ENCODE results near the gene HOXA3.
A peak's percentile ranks its signal among the peaks of the same experiment; 100 is the strongest.

HOXA3 gene

DNA sequence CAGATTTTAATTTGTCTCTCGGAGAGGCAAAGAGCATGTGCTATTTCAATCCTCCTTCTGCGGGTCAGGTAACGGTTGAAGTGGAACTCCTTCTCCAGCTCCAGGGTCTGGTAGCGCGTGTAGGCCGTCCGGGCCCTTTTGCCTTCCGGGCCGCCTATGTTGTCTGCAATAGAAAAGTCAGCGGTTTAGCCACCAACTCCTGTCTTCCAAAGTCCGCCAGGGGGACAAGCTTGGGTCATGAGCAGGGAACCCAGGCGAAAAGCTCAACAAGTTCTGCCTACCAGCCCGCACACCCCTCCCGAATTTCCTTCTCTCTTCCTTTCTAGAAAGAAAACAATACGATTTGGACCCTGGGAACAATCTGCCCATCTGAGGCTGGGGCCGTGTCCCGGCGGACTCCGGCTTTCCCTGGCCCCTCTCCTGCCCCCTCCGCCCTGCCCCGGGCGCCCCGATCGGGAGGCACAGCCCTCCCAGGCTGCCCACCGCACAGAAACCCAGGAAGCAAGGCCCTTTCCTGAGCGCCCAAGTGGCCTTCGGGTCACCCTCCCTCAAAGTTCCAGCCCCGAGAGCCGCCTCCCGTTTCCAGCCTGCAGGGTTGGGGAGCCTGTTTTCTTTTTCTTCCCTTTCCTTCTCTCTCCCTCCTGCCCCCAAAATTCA lies 10.3 kb downstream of the HOXA3 start:
- Mint-ChIP-seq H3K4me1 (ENCODE audit: low read depth) (no peaks in the 10 kb centered on the region), H3K9me3 (ENCODE audit: low read depth) (no peaks in the 10 kb centered on the region), H3K4me3 (no peak overlapping the region), H3K27ac (no peak overlapping the region), H3K36me3 (no peaks in the 10 kb centered on the region), H3K27me3 (peaks cover 32% of the 10 kb centered on the region)

DNA sequence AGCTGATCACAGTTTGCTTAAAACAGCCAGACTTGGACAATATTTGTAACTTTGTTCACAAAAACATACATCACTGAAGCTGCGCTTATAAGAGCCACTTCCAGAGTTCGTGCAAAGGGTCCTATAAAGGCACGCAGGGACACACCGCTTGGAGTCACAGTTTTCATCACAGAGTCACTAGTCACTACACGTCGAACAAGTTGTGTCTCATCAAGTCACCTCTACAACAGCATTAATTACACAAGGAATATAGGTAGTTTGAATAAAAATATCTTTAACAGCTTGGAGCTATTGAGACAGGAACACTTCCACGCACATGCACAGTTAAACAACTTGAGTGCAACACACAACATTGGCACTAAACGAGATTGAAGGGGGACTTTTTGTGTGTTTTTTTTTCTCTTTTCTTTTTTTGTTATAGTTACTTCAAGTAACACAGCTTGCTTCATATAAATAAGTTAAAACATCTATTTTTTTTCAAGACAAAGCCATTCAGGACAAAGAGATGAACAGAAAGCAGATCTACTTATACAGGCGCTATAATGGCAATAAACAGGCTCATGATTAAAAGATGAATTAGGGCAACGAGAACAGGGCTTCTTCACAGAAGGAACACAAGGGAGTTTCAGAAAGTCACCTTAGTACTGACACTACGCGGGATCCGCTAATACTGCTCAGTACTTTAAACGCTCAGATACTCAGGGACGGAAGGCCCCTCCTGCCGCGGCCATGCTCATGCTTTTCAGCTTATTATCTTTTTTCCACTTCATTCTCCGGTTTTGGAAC lies 11.1 kb downstream of the HOXA3 start:
- Mint-ChIP-seq H3K9me3 (ENCODE audit: low read depth) (no peaks in the 10 kb centered on the region), H3K27ac (no peak overlapping the region), H3K4me3 (no peak overlapping the region), H3K27me3 (peaks cover 28% of the 10 kb centered on the region), H3K36me3 (no peaks in the 10 kb centered on the region), H3K4me1 (ENCODE audit: low read depth) (no peaks in the 10 kb centered on the region)

GRCh38 chr7:27140126-27140857 lies 12.1 kb downstream of the HOXA3 start:
- H3K27me3 Mint-ChIP-seq: peaks cover 27% of the 10 kb centered on the region
- no peaks in the 10 kb centered on the region for H3K36me3 Mint-ChIP-seq
- H3K27ac Mint-ChIP-seq: no peak overlapping the region
- no peaks in the 10 kb centered on the region for H3K9me3 Mint-ChIP-seq (ENCODE audit: low read depth)
- no peak overlapping the region for H3K4me3 Mint-ChIP-seq
- peaks cover 1% of the 10 kb centered on the region for H3K4me1 Mint-ChIP-seq (ENCODE audit: low read depth)

- H3K9me3 Mint-ChIP-seq (ENCODE audit: low read depth): no peaks in the 10 kb centered on the region
- no peak overlapping the region for H3K4me3 Mint-ChIP-seq
- peaks cover 9% of the 10 kb centered on the region for H3K4me1 Mint-ChIP-seq (ENCODE audit: low read depth)
- no peaks in the 10 kb centered on the region for H3K36me3 Mint-ChIP-seq
- no peak overlapping the region for H3K27ac Mint-ChIP-seq
- H3K27me3 Mint-ChIP-seq: peaks cover 34% of the 10 kb centered on the region
Observed at GRCh38 chr7:27139334-27140125, 12.9 kb downstream of the HOXA3 start.

GRCh38 chr7:27138985-27139333 lies 13.4 kb downstream of the HOXA3 start:
- Mint-ChIP-seq H3K9me3 (ENCODE audit: low read depth) (no peaks in the 10 kb centered on the region), H3K4me1 (ENCODE audit: low read depth) (peaks cover 15% of the 10 kb centered on the region), H3K27ac (no peak overlapping the region), H3K36me3 (no peaks in the 10 kb centered on the region), H3K4me3 (no peak overlapping the region), H3K27me3 (peaks cover 35% of the 10 kb centered on the region)

DNA sequence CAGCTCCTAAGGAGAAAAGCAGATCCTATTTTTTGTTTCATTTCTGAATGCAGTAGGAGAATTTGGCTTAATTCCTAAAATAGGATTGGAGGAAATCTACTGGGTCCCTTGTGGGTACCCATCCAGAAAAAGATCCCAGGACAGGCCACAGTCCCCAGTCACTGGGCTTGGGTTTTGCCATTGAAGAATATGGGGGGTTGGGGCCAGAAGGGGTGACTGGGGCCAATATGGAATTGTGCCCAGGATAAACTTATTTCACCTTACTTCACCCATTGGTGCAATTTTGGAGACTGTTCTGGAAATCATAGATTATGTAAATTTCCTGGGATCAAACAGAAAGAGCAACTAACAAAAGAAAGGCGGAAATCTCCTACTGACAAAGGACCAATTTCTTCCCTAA lies 13.9 kb downstream of the HOXA3 start:
- no peak overlapping the region for H3K4me3 Mint-ChIP-seq
- no peaks in the 10 kb centered on the region for H3K9me3 Mint-ChIP-seq (ENCODE audit: low read depth)
- H3K27me3 Mint-ChIP-seq: peaks cover 38% of the 10 kb centered on the region
- peaks cover 17% of the 10 kb centered on the region for H3K4me1 Mint-ChIP-seq (ENCODE audit: low read depth)
- H3K36me3 Mint-ChIP-seq: no peaks in the 10 kb centered on the region
- H3K27ac Mint-ChIP-seq: no peak overlapping the region

- H3K4me3 Mint-ChIP-seq: no peak overlapping the region
- H3K27me3 Mint-ChIP-seq: peaks cover 41% of the 10 kb centered on the region
- H3K4me1 Mint-ChIP-seq (ENCODE audit: low read depth): peaks cover 17% of the 10 kb centered on the region
- no peak overlapping the region for H3K27ac Mint-ChIP-seq
- no peaks in the 10 kb centered on the region for H3K36me3 Mint-ChIP-seq
- no peaks in the 10 kb centered on the region for H3K9me3 Mint-ChIP-seq (ENCODE audit: low read depth)
Observed at GRCh38 chr7:27137640-27138315, 14.6 kb downstream of the HOXA3 start.

DNA sequence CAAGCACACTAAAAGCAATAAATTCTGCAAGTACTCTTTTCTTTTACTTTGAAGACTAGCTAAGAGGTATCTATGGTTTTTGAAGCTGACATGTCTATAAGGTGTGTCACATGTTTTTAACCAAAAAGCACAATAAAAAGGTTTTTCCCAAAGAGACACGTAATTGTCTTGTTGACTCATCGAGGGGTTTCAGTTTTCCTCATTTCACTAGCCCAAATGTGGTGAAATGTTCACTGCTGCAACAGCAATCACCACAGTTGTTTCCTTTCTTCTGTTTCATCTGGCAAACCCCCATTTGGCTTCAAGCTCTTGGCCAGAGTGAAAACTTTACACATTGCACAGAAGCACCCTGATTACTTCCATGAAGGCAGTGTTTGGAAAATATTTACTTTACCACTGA lies 18.0 kb downstream of the HOXA3 start:
- Mint-ChIP-seq H3K27me3 (peaks cover 33% of the 10 kb centered on the region), H3K36me3 (no peaks in the 10 kb centered on the region), H3K4me1 (ENCODE audit: low read depth) (peaks cover 17% of the 10 kb centered on the region), H3K4me3 (no peak overlapping the region), H3K9me3 (ENCODE audit: low read depth) (no peaks in the 10 kb centered on the region), H3K27ac (no peak overlapping the region)

DNA sequence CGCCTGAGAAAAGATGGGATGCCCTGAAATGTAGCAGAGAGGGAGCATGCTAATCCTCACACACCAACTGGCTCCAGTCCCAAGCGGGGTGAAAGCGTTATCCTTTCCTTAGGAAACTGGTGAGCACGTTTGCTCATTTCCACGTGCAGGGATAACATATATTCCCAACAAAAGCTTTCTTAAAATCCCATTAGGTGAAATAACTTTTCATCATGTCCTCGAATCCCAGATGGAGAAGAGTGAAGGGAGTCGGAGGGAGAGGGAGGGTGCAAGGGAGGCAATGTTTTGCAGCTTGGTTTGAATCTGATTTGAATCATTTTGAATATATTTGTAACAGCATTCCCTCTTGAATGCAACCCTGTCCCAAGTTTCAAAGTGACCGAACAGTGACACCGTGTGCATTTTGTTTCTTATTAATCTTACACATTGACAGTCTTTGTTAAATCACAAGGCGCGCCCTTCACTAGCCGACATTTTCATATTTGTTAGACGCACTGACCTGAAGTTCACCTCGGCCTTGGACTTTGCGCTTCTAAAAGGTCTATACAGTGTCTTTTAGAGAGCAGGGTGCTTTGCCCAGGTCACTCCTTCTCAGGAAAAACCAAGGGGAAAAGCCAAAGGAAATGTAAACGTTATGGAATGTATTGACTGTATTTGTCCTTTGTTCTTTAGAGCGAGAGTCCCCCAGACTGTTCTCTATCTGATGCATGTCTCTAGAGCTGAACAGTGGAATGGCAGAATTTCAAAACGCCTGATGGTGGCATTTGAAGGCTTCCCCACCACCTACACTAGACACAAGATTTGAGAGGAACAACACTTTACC lies 18.8 kb downstream of the HOXA3 start:
- Mint-ChIP-seq H3K4me3 (no peak overlapping the region), H3K27me3 (peaks cover 32% of the 10 kb centered on the region), H3K27ac (peak overlapping the region; percentile 6)

DNA sequence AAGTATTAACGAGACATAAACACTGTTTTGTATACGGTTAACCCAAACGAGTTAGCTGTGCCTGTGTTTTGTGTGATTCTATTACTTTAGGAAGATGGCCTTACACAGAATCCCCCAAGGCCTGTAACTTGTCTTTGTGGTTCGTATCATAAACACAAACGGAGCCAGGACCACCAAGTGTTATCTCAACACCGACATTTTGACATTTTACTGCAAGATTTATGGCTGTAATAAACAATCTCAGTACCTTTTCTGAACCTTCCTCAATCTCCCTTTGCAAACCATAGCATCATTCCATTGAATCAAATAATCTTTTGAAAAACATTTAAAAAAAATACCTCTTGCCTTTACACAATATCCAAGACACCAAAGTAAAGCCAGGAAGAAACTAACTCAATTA lies 19.4 kb downstream of the HOXA3 start:
- no peak overlapping the region for H3K4me3 Mint-ChIP-seq
- peaks cover 17% of the 10 kb centered on the region for H3K4me1 Mint-ChIP-seq (ENCODE audit: low read depth)
- H3K36me3 Mint-ChIP-seq: no peaks in the 10 kb centered on the region
- H3K27me3 Mint-ChIP-seq: peaks cover 32% of the 10 kb centered on the region
- H3K9me3 Mint-ChIP-seq (ENCODE audit: low read depth): no peaks in the 10 kb centered on the region
- no peak overlapping the region for H3K27ac Mint-ChIP-seq

More for the DNA sequence above, 18.8 kb downstream of the HOXA3 start:
- no peaks in the 10 kb centered on the region for H3K9me3 Mint-ChIP-seq (ENCODE audit: low read depth)
- peaks cover 17% of the 10 kb centered on the region for H3K4me1 Mint-ChIP-seq (ENCODE audit: low read depth)
- H3K36me3 Mint-ChIP-seq: no peaks in the 10 kb centered on the region

DNA sequence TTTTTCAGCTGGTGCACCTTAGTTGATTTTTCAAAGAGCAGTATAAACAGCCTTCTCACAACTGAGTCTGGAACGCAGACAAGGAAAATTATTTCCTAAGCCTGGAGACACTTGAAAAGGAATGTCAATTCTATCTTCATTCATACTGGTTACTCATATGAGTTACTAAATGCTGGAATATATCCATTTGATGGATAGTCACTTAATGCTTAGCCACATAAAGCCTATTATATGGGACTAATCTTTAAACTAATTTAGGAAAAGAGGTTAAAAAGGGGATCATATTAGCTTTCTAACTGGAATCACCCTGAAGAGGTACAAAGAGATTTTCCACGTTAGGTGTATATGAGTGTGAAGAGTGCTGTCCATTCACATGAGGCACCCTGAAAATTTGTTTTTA lies 20.2 kb downstream of the HOXA3 start:
- Mint-ChIP-seq H3K9me3 (ENCODE audit: low read depth) (no peaks in the 10 kb centered on the region), H3K4me1 (ENCODE audit: low read depth) (peaks cover 17% of the 10 kb centered on the region), H3K27me3 (peaks cover 30% of the 10 kb centered on the region), H3K36me3 (no peaks in the 10 kb centered on the region), H3K4me3 (no peak overlapping the region), H3K27ac (no peak overlapping the region)

GRCh38 chr7:27131390-27131819 lies 21.0 kb downstream of the HOXA3 start:
- H3K9me3 Mint-ChIP-seq (ENCODE audit: low read depth): no peaks in the 10 kb centered on the region
- H3K27ac Mint-ChIP-seq: no peak overlapping the region
- H3K36me3 Mint-ChIP-seq: no peaks in the 10 kb centered on the region
- H3K4me3 Mint-ChIP-seq: peak overlapping the region; percentile 37
- H3K4me1 Mint-ChIP-seq (ENCODE audit: low read depth): peaks cover 17% of the 10 kb centered on the region
- peaks cover 30% of the 10 kb centered on the region for H3K27me3 Mint-ChIP-seq

- H3K9me3 Mint-ChIP-seq (ENCODE audit: low read depth): no peaks in the 10 kb centered on the region
- peak within 1 kb of the TSS; percentile 18 for H3K27ac Mint-ChIP-seq
- H3K4me1 Mint-ChIP-seq (ENCODE audit: low read depth): peaks cover 17% of the 10 kb centered on the region
- H3K27me3 Mint-ChIP-seq: peaks cover 28% of the 10 kb centered on the region
- peak within 1 kb of the TSS; percentile 37 for H3K4me3 Mint-ChIP-seq
- H3K36me3 Mint-ChIP-seq: no peaks in the 10 kb centered on the region
Observed at GRCh38 chr7:27130540-27131389, 21.6 kb downstream of the HOXA3 start, which contains the start of gene HOXA4. Gene HOXA4 (minus strand): TSS chr7:27130757. CDS start chr7:27130733, 24 bp downstream.

Data from activated naive CD8-positive, alpha-beta T cell (primary cell).